Glomerular endothelial cell (primary cell): ENCODE measurements around the gene BAG5. TPM values are rescaled to one million over a fixed set of nuclear protein-coding genes. Genes with fewer than 3 reads are reported as not detected.
"Not testable (repeated sequence)": the region's sequence is repeated elsewhere in the genome, so short reads cannot be mapped to it uniquely, and the experiment has no call there.

Experiments used
- DNase-seq: peaks from one replicate; pipeline ENCODE4 v3.0.0-alpha.2; 2011; ENCODE audit warnings: low read depth, low spot score; ENCODE audit errors: extremely low read depth
- total RNA-seq: library from RNA; depleted of rRNA; stranded (reverse); fragments of >200 nt; gene quantifications from 2 replicates; pipeline ENCODE4 v1.2.3, GENCODE V29; 2015

BAG5 gene, protein sequence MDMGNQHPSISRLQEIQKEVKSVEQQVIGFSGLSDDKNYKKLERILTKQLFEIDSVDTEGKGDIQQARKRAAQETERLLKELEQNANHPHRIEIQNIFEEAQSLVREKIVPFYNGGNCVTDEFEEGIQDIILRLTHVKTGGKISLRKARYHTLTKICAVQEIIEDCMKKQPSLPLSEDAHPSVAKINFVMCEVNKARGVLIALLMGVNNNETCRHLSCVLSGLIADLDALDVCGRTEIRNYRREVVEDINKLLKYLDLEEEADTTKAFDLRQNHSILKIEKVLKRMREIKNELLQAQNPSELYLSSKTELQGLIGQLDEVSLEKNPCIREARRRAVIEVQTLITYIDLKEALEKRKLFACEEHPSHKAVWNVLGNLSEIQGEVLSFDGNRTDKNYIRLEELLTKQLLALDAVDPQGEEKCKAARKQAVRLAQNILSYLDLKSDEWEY
- total RNA-seq: 23.8 and 27.4 TPM in 2 replicates

DNA sequence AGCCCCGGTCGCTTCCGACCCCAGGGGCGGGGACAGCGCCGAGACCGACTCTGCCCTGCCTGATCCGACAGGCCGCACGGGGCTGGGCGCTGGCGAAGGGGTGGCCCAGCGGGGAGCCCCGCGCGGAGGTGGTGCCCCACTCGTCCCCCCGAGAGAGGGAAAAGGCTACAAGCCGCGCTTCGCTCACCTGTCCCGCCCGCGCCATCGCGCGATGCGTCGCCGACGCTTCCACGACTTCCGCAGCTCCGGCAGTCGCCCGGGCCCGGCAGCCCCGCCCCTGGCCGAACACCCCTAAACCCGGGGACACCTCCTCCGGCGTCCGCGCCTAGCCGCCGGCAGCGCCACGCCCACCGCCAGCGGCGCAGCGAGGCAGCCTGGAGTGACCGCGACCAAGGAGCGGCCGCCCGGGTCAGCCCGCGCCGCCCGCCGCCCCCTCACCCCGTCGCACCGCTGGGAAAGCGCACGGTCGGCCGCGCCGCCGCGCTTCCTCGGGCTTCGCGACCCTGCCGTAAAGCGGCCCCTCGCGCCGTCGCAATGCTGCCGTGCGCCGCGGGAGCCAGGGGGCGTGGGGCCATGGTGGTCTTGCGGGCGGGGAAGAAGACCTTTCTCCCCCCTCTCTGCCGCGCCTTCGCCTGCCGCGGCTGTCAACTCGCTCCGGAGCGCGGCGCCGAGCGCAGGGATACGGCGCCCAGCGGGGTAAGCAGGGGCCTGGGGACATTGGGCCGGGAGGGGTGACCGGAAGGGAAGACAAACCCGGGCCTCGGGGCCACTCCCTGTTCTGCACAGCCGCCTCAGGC lies at the start of gene BAG5, which contains the start of gene COA8:
Gene BAG5, minus strand, starts transcription at position 229 of the 797 bp plus-strand sequence. CDS start 1,493 bp downstream, outside the sequence.
Gene COA8, plus strand, starts transcription at position 532 of the 797 bp plus-strand sequence. Its CDS starts 42 bp downstream, at position 574.
- no peak for DNase-seq

DNA sequence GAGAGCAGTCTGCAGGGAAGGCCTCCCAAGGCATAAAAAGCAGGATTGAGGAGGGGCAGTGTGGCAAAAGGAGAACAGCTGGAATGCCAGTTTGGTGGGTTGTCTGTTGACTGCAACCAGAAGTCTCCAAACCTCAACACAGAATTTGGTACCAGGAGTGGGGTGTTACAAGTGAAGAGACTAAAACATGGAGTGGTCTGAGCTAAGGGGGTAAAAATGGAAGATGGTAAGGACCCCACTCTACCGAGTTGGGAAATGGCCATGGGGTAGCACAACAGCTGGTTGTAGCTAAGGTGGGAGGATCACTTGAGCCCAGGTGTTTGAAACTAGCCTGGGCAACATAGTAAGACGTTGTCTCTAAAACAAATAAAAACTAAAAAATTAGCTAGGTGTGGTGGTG lies 48.8 kb upstream of the BAG5 start:
- no peak for DNase-seq

DNA sequence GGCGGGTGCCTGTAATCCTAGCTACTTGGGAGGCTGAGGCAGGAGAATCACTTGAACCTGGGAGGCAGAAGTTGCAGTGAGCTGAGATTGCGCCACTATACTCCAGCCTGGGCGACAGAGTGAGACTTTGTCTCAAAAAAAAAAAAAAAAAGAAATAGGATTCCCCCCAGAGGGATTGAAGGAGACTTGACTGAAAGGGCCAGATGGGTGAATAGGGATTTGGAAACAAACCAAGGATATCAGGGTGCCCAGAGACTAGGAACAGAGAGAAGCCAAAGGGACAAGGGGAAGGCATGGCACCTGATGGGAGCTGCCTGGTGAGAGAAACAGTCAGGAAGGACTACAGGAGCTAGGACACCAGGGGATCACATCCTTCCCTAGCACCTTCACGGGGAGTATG lies 46.6 kb upstream of the BAG5 start:
- DNase-seq: not testable (repeated sequence)

DNA sequence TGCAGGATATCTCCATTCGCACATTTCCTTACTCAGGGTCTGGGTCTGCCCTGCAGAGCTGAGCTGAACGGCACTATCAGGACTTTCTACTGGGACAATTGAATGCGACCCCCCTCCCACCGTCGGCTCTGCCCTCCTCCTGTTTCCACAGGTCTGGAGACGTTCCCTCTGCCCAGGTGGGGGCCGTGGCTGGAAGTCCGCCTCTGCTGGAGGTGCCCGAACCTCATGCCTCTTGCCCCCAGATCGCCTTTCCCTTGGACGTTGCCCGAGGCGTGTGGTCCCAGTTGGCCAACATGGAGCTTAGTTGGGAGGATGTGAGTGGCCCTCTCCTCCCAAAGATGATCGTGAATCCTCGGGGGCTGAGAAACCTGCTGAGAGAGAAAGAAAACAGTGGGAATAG lies 45.4 kb upstream of the BAG5 start:
- no peak for DNase-seq

DNA sequence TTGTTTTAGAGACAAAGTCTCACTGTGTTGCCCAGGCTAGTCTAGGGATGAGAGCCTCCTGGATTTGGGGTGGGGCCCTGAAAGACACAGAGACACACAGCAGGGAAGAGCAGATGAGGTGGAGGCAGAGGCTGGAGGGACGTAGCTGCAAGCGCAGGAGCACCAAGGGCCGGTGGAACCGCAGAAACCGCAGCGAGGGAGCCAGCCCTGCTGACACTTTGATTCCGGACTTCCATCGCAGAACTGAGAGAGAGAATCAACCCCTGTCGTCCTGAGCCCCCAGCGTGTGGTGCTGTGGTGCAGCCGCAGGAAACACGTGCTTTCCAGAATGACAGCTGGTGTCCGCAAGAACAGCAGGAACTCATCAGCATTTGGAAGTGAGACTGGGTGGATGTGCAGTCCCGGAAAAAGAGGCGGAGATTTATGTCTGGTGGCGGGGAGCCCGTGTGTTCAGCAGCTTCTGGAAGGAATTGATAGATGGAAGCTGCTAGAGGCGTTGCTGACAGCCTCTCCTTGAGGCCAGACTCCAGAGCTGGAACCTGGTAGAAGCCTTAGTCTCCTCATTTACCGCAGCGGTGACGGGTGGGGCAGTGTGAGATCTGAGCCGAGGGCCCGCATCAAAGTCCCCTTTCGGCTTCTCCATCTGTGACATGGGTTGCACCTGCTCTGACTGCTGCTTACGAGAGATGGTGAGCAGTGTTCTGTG lies 44.7 kb upstream of the BAG5 start:
- DNase-seq: no peak

DNA sequence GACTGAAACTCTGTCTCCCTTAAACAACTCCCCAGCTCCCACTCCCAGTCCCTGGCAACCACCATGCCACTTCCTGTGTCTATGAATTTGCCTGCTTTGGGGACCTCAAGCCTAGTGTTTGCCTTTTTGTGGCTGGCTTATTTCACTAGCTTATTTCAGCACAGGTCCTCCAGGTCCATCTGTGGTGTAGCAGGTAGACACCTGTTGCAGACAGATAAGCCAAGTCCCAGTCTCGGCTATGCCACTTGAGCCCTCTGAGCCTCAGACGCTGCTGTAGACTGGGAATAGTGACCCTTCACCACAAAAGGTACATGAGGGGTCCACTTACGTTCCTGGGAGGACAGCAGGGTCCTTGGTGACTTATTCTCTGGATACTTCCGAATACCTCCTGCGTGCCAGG lies 42.2 kb upstream of the BAG5 start:
- DNase-seq: no peak

DNA sequence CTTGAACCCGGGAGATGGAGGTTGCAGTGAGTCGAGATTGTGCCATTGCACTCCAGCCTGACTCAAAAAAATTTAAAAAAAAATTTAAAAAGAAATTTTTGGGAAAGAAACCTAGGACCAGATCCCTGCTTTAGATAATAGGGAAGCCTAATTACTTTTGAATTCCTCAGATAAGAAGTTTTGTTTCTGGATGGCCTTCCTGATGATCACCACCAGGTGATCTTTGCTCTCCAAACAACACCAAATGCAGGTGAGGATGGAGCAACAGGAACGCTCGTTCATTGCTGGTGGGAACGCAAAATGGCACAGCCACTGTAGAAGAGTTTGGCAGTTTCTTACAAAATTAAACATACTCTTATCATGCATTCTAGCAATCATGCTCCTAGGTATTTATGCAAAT lies 38.0 kb upstream of the BAG5 start:
- no peak for DNase-seq

DNA sequence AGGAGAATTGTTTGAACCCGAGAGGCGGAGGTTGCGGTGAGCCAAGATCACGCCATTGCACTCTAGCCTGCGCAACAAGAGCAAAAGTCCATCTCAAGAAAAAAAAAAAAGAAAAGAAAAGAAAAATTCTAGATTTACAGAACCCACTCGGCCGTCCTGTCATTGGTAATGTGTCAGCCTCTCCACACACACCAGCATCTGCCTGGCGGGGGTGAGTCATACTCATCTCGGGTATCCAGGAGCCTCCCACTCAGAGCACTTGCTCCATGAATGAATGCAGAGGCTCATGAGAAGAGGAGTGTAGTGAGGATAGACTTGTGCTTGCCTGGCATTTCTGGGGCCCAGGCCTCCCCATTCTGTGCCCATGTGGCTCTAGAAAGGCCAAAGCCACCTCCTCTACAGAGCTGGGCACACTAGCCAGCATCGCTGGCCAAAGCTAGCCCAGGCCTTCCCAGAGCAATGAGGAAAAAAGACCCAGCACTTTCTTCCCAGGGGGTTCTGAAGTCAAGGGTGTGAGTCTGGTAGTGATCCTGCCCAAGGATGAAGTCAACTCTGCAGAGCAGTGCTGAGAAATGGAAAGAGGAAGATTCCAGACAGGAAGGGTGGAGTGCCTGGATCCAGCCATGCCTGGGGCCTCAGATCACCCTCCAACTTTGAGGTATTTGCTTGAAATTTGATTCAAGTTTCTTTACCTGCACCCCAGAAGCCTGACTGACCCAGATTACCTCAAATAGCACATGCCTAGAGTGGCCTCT lies 35.3 kb upstream of the BAG5 start:
- no peak for DNase-seq

DNA sequence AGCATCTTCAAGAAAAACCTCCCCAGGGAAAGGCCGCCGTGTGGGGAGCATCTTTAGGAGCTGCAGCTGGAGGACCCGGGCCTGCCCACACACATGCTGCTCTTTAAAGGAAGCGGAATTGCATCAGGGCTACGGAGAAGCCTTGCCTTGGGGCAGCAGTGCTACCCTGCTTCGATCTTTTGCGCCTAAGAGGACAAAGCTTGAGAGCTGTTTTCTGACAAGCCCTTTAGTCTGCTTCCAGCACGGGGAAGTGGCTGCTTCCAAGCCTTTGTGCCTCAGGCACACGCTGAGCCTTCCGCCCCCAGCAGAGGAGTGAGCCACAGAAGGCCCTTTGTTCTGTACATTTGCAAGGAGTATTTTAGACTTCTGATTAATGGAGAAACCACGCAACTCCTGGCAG lies 31.8 kb upstream of the BAG5 start:
- no peak for DNase-seq

DNA sequence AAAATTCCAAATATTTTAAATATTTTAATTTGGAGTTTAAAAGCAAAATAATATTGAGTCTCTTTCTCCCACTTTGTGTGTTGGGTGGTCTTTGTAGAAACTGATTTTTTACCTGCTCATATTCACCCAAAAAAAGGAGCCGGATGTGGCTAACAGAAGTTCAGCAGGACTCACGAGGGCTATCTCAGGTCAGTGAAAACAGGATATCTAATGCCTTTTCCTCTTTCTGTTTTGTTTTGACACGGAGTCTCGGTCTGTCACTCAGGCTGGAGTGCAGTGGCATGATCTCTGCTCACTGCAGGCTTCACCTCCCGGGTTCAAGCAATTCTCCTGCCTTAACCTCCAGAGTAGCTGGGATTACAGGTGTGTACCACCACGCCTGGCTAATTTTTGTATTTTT lies 31.1 kb upstream of the BAG5 start:
- DNase-seq: no peak

DNA sequence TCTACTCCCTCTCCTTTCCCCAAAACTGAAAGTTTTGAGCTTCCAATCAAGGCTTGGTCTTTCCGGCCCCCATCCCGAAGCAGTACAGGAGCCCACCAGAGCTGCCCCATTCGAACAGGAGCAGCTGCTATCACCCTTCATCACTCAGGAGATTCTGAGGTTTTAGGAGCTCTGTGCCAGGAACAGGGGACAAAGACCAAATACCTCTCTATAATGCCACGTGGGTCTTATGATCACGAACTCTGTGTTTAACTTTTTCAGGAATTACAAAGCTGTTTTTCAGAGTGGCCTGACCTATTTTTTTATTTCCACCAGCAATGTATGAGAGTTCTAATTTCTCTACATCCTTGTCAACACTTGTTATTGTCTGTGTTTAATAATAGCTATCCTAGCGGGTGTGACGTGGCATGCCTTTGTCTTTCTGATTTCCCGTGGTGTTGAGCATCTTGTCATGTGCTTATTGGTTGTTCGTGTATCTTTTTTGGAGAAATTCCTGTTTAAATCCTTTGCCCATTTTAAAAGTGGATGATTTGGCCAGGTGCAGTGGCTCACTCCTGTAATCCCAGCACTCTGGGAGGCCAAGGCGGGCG lies 22.0 kb upstream of the BAG5 start:
- no peak for DNase-seq

DNA sequence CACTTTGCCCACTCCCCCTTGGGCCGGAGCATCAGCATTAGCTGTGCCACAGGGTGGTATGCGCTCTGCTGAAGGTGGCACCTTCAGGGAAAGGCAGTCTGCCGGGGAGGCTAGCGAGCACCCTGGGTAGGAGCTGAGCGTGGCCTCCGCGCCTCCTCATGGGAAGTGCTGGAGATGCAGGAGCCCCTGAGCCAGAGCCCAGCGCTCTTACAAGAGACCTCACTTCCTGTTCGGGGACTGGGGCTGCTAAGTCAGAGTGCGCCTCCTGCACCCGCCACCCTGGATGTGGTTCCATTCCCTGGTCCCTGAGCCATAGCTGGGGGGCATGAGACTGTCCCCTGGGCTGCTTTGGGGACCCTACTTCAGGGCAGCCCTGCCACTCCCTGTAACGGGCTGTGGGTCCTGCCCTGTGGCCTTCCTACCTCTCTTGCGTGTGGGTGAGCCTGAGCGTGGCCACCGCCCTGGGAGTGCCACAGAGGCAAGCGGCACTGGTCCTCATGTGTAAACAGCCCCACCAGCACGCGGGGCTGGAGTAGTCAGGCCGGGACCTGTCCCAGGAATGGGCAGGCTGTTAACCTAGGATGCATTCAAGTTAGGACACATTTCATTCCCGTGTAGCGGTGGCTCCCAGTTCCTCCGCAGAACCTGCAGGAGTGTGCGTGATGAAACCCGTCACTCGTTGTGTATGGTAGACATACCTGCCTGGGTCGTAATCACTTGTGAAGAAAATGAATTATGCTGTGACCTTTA lies 19.7 kb upstream of the BAG5 start:
- no peak for DNase-seq

DNA sequence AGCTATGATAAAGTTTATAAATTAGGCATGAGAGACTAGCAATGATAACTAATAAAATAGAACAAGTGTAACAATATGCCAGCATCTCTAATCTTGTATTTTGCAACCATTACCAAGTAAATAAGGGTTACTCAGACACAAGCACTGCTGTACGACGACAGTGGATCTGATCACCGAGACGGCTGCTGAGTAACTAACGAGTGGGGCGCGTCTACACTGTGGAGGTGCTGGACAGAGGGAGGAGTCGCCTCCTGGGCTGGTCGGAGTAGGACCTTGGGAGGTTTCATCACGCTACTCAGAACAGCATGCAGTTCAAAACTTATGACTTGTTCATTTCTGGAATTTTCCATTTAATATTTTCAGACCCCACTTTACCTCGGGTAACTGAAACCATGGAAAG lies 18.7 kb upstream of the BAG5 start:
- no peak for DNase-seq

DNA sequence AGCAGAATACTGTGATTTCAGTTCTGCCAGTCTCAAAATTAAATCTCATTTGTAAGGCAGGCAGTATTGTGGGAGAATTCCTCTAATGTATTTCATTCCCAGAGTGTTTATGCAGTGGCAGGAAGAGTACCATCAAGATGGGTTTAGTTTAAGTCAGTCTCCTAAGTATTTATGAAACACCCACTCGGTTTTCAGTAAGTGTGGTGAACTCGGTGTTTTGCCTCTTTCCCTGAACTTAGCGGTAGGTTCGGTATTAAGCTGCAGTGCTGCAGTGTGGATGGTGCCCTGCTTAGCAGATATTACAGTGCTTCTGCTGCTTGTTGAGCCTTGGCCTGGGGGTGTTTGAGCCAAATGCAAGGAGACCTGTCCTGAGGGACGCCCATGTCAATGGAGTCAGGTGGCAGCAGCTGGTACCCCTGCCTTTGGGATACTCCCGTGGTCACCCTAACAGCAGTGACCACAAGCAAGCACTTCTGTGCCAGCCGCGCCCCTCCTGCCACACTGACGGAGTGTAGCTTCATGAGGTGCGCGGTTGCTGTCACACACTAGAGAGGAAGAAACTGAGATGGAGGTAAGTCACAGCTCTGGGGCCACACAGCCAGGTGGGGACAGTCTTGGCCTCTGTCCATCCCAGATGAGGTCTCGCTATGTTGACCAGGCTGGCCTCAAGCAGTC lies 16.1 kb upstream of the BAG5 start:
- DNase-seq: no peak

DNA sequence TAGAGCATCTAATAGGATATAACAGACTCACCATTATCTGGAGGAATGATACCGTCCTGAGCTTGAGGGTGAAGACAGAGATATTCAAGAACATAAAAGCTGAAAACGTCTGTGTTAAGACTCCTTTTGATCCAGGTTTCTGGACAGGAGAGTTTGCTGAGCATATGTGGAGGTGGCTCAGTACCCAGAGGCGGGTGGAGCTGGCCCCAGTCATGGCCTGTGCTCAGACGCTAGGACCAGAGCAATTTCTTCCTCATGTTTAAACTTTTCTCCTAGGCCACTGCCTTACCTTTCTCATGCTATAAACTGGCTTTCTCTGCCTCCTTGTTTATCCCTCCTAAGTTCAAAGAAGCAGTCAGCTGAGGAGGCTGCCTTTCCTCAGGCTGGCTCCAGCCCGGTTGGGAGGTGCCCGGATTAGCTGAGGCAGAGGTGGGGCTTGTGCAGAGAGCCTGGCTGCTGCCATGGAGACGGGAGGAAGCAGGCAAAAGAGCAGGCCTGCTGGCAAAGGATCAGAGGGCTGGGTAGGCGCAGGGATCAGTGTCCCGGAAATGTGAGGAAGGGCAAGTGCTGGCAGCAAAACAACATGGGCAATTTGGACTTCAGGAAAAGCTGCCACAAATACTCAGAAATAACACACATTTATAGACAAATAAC lies 14.0 kb upstream of the BAG5 start:
- DNase-seq: peak; percentile 55

DNA sequence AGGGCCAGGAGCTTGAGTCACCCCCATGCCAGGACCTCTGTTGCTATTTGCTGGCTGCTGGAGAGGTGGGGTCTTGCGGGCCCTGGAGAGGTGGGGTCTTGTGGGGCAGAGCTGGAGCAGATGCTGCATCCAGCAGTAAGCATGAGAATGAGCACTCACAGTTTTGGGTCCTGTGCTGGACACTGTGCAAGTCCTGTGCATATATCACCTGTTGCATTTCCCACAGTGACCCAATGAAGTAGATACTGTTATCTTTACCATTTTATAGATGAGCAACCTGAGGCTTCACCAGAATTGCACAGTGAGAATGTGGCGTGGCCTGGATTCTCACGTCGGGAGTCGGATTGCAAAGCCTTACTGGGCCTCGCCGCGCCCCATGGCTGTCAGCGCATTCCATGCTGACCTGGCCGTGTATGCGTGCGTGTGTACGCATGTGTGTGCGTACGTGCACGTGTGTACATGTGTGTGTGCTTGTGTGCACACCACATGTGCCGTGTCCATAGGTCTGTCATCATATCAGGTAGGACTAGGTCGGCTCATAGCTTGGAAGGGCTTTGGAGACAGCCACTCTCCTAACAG lies 12.3 kb upstream of the BAG5 start:
- no peak for DNase-seq

DNA sequence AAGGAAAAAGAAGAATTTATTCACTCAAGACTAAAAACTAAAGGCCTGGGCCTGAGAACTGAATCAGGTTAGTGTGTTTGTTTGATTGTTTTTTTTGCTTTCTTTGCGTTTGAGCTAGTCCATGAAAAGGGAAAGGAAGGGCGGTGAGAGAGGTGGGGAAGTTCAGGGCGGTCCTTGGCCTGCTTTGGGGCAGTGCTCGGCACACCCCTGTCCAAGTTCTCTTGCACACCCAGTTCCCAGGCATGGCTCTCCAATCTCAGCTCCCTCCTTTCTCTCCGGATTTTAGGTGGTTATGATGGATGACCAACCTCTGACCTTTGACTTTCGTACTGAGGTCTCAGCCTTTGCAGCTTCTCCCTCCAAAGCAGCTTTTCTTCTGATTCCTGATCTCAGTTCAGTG lies 11.6 kb upstream of the BAG5 start:
- no peak for DNase-seq

DNA sequence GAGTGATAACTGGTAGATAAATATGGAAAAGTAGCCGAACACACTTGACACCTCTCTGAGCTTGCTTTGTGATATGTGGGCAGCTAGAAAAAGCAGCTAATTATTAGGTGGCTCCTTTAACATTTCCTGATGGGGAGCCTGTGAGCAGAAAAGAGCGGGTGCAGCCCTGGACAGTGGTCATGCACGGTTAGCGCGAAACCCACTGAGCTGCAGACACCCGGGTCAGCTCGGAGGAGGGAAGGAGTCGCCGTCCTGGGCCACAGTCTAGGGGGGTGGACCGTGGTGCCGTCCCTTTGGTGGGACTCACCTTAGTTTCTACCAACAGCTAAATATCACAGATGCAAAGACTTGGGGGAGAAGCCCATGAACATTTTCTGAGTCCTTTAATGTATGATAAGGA lies 7.0 kb upstream of the BAG5 start:
- no peak for DNase-seq
